Left renal cortex interstitium (tissue), 4 donors: ENCODE measurements around the gene NOX3. TPM values are rescaled to one million over a fixed set of nuclear protein-coding genes. Genes with fewer than 3 reads are reported as not detected.

Source experiments
- DNase-seq, 4 donors: peaks; one replicate each; pipeline ENCODE4 v3.0.0-alpha.2; 2013; ENCODE audit warnings: low read depth in 4 of 4, low spot score in 2 of 4, missing footprints in 1 of 4
- polyA plus RNA-seq, 4 donors: library from polyadenylated mRNA; unstranded; fragments of 120-200 nt; gene quantifications; one replicate each; pipeline ENCODE4 v1.2.1, GENCODE V29; 2013; ENCODE audit not compliant: insufficient read length in 4 of 4

Gene NOX3
- polyA plus RNA-seq, 4 donors: 1.2 to 3.1 (median 1.7) TPM

DNA sequence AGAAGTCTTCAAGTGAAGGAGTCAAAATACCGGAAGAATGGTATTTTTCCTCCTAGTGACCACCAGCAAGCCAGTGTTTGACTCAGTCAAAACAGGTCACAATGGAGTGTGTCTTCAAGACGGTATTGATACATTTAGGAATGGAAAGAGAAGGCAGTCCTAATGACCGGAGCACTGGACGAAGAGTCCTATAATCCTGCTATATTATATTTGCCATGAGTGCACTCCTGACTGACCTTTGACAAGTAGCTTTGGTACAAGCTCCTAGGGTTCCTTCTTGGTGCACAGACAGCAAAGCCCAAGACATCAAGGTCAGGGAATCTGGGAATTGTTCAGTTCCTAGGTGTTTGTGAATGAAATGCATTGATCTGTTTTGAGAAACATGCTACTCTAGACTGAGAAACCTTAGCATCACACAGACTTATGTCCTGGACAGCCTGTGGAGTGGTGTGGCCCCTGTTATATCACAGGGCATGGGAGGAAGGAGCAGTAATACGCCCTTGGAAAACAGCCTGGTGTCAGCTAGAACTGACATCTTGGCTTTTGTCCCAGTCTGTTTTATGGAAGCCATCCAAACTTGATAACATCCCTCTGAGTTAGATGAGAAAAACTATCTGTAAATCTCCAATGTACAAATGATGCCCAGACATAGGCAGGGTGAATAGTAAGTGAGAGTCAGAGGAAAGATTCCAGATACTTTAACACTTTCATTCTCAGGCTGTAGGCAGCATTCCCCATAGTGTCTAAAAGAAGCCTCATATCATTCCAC, 18.5 kb downstream of the NOX3 start:
- no peak for DNase-seq

DNA sequence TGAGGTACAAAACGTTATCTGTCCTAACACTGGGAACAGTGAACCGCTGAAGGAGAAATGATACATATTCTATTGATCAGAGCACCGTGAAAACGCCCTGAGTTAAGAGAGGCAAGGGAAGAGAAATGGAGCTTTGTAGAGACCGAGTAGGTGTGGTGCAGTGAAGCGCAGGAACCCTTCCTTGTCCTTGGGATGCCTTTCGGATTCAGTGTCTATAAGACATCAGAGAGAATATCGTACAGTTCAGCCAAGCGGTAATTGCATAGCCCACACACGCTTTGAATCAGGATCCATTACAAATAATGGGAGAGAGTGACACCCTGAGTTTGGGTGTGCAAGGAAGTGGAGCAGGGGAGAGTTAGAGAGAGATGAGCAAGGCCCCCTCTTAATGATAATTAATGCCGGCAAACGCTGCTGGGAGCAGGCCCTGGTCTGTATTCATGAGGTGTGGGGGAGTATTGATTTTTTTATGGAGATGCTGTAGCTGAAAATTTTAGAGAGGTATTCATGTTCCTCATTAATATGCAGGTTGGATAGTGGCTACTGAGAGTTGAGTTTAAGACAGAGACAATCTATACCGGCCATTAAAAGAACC, 20.7 kb downstream of the NOX3 start:
- DNase-seq: no peak

DNA sequence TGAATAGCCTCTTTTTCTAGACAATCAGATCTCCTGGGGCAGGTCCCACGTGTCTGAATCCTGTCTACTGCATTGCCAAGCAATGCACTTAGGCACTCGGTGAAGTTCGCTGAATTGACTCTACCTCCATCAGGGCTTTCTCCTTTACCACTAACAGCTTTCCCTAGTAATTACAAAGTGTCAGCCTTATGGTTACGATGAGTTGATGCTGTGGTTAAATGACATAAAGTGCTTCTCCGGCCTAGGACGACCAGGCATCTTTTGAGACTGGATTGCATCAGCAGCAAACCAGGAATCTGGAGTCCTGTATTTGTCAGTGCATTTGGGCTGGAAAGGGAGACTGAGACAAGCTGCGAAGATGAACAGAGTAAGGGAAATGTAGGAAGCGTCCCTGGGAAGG, 21.5 kb downstream of the NOX3 start:
- DNase-seq: no peak

DNA sequence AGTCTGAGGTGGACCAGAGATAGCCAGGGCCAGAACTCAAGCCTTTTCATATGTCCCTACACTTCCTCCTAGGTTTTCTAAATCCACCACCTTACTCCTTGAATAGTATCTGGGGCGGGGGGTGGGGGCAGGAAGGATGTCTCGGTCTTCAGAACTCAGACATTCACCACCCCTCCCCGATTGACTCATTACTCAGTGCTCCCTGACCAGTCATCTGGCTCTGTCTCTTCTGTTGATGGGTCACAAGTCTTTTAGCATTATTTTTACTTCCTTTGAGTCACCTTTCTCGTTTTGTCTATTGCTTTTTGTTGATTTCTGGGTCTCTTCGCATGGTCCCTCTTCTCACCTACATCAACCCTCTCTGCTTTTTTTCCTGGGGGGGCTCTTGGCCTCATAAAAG, 23.3 kb downstream of the NOX3 start:
- DNase-seq: no peak

DNA sequence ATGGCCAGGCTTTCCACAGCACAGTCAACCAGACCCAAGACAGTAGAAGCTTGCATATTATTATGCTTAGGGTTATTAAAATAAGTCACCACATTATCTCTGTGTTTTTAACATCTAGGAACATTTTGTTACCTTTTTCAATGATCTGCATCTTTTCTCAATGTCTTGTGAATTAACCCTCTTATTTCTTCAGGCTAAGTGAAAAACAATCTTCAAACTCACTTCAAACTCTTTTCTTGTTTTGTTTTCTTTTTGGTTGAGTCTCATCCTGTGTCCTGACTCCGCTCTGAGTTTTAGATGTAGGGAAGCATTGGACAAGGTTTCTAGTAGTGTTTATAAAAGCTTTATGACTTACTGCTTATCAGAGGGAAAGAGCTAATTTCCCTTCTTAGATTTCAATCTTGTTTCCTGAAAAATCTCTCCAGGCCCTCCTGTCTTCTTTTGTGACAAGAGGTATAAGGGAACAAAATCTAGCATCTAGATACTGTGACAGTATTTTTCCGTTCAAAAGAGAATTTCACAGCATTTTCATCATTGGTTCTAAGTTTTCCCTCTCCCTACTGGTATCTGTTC, 26.2 kb downstream of the NOX3 start:
- DNase-seq: no peak

DNA sequence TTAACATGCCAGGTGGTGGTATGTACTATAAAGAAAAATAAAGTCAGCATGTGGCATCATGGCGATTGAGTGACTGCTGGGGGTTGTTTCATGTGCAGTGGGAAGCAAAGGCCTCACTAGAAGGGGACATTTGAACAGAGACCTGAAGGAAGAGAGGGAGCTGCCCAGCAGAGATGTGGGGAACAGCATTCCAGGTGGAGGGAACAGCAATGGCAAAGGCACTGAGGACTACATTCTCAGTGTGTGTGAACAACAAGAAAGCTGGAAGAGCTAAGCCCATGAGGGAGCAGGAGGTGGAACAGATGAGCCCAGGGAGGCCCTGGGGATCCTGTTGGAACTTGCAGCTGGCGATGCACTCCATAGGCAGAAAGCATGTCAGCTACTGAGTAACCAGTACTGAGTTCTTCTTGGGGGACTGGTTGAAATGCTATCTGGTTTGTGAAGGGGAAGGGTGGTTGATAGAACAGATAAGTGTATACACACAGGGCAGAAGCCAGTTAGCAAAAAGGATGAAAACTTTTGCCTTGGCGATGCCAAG, 29.2 kb downstream of the NOX3 start:
- no peak for DNase-seq

DNA sequence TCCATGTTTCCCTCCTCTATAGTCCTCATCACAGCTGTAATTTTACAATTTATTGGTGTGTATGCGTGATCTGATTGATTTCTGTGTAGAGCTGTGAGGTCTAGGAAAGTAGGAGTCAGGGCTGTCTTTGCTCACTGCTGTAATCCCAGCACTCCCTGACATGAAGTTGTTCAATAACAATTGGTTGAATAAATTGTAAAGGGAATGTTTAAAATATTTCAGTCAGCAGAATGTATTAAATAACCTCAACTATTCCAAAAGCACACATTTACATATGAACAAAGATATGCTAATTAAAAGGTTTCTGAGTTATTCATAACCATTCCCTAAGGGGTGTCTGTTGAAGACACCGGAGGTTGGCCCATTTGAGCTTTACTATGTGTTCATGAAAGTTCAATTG, 31.5 kb downstream of the NOX3 start:
- DNase-seq: no peak

DNA sequence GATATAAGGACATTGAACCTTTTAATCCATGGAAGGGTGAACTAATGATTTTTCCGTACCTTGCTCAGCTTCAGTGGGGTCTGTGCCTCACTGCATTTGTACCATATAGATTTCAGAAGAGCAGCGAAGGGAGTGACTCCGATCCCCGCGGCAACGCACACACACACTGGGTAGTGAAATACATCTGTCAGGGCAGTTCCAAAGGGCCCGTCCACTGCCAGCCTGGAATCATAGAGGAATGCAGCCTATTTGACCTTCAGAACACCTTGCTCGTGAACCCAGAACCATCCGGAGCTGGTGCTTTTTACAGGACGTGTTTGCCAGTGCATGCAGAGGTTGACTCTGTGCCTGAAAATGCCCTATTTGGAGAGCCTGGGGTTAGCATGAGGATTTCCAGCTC, 33.0 kb downstream of the NOX3 start:
- no peak for DNase-seq

DNA sequence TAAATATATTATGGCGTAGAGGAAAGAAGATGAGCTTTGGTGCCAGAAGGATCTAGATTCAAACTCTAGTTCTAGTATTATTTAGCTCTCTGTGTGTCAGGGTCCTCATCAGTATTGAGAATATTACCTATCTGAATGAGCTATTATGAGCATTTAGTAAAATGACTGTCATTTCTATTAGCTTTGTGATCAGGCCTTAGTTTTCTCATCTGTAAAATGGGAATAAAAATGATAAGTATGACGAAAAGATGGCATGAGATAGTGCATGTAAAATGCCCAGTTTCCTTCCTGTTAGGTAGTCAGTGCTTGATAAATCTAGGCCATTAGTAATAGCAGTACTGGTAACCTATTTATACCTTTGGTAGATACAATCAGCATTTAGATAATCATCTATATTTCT, 35.1 kb downstream of the NOX3 start:
- no peak for DNase-seq

DNA sequence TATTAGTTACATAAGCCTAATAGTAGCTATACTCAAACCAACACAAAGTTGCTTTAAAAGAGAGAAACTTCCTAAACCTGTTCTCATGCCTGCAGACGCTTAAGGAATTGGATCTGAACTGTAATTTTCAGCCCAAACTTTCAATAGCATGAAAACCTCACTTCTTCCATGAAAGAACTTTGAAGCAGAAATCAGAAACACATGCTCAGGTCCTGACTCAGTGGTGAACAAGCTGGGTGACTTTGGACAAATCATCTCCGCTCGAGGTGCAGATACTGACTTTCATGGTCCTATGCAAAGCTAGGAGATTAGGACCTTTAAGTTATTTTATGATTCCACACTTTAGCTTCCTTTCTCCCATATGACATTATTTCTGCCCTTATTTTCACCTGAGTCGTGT, 36.5 kb downstream of the NOX3 start:
- DNase-seq: no peak

DNA sequence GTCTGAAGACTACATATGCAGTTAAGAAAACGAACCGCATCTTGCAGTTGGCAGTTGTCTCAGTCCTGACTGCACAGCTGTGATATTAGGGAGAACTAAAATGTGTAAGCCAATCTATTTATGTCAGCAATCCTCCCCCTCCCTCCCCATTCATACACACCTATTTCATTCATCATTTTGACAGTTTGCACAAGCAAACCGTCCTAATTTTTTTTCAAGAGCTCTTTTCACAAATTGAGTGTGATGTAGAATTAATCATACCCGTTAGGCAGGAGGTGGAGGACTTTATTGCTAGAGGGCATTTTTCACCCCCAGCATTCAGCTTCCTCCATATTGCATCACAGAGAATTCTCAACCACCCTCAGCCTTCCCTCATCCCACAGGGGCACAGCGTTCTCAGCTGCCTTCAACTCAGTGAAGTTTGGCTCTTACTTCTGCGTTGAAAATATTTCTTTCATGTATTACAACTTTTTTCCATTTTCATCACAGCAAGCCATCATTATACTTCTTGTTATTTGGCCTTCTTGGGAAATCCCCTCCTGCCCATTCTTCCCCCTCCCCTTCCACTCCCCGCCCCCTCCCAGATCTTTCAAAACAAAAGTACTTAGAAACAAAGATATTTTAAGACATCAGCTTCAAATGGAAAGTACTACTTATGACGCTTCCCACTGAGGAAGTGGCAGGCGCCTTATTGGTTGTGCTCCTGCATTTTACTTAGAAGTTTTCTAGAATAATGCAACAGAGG, 37.5 kb downstream of the NOX3 start:
- DNase-seq: no peak

DNA sequence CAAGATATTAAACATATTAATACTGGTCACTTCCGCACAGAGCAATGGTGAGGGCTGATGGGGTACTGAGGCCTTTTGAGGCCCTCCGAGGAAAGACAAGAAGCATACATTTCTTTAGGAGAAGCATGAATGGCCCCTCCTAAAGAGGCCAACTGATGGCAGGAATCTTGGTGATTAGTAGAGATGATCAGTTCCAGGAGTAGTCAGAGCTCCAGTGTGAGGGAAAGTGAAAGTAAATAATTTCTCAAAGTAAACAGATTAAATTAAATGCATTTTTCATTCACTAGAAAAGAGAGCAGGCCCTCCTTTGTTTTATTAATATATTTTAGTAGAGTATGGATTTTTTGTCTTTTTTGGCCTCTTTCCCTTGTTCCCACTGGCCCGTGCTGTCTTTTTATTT, 38.2 kb downstream of the NOX3 start:
- DNase-seq: no peak

DNA sequence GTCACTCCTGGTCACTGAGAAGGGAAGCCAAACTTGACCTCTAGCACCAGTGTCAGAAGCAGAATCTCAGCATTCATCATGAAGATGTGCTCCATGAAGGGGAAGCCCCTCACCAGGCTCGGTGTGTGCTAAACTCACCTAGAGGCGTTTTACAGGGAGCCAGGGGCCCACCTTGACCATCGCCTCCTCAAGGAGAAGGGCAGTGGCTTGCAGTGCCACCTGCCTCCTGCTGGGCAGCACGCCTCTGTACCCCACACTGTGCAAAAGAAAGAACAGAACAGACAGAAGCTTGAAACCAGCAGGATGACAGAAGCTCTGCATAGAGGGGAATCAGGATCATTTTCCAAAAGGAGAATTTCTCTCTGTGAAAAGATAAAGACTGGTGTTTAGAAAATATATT, 39.7 kb downstream of the NOX3 start:
- DNase-seq: no peak

DNA sequence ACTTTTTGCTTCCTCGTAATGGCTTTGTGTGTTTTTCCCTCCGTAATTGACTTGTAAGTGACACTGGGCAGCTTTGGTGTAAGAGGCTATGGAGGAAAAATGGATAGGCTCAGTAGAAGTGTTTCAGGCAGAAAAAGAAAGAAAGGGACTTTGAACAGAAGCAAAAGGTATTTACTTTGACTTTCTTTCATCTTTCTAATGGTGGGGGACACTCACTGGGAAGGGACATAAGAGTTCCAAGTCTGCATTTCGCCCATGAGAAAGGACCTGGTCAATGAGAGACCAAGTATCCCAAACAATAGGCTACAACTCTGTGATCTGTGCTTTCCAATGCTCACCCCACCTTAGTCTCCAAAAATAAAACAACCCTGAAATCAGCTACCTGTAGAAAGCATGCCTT, 41.6 kb downstream of the NOX3 start:
- no peak for DNase-seq

DNA sequence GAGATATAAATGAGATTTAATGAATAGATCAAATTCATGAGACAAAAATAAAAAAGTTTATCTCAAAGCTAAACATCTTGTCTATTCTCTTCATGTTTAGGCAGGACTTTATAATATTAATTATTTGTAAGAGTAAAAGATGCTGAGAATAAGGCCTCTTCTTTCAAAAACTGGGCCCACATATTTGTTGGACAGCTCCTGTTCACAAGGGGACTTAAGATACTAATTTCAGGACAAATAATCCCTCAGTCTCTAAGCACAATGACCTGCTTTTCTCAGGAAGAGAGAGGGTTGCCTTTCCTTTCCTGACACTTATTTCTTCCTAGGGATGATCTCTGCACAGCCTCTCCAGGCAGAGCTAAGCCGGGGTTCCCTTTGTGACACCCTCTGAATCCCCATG, 43.3 kb downstream of the NOX3 start:
- no peak for DNase-seq

DNA sequence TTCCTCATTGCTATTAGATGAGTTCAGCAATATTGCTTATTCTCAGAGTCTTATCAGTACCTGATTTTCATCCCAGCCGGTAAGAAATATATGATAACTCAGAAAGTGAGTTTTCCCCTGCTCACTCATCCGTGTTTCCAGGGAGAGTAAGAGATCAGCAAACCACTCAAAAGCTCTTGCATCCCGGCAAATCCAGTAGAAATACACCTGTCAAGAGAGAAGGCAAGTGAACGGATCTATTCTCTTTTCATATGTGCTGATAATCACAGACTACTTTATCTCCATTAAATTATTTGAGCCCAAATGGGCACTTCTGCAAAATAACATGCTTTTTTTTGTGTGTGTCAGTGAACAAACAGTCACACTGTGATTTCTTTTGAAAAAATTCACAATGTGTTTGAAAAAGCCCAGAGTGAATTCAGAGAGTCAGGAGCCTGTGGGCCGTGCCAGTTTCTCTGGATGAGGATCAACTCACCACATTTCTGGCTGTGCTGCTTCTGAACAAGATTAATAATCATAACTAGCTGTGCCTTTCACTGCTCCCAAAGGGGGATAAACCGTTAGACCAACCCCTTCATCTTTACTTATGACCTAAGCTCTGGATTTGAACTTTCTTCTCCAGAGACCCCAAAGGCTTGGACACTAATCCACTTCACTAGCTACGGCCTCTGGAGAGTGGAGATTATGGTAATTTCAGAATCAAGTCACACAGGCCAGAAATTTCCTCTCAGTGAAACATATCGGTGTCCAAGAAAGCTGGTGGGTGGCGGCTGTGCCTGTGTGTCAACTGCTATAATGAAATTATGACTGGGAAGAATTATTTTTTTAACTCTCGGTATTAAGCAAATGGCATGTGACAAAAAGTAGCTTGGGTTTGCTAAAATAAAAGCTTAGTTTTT, 44.2 kb downstream of the NOX3 start:
- no peak for DNase-seq

DNA sequence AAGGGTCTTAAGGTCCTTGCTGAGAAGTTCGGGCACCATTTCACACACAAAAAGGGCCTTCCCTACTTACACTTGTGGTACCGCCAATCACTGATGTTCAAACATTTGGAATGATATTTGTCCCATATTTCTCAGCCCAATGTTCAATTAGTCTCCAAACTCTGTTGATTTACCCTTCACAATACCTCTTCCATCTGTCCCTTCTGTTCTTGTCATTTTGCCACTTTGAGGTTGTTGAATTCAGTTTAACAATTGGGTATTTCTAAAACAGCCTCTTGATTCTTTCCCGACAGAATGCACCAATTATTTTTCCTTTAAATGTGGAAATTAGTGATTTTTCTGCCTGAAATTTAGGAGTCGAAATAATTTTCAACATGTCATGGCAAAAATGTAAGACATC, 46.2 kb downstream of the NOX3 start:
- DNase-seq: no peak

DNA sequence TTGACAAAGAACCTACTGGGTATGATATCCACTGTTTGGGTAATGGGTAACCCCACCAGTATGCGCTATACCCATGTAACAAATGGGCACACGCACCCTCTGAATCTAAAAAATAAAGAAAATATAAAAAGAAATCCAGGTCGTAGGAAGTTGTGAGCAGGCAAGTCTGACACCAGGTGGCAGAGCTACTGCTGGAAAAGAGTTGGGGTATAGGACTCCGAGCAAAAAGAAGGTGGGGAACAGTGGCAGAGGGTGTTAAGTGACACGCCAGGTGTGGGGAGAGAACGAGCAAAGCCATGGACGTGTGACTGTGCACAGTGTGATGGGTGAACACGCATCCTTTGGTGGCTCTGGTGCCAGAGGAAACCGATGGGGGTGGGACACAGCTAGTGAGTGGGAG, 46.7 kb downstream of the NOX3 start:
- DNase-seq: no peak

DNA sequence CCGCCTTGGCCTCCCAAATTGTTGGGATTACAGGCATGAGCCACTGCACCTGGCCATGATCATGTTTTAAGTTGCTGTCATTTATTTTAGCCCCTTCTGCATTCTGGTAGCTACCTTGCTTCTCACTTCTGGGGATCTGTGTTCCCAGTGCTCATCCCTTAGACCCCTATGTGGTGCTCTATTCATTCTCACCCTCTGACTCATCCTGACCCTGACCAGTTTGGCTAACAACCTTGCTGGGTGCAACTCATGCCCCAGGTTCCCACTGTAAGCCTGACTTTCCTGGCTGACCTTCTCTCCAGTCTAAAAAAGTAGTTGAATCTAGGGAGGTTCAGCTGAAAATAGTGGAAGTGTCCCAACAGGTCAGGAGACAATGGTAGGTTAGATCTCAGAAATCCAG, 47.4 kb downstream of the NOX3 start:
- no peak for DNase-seq

DNA sequence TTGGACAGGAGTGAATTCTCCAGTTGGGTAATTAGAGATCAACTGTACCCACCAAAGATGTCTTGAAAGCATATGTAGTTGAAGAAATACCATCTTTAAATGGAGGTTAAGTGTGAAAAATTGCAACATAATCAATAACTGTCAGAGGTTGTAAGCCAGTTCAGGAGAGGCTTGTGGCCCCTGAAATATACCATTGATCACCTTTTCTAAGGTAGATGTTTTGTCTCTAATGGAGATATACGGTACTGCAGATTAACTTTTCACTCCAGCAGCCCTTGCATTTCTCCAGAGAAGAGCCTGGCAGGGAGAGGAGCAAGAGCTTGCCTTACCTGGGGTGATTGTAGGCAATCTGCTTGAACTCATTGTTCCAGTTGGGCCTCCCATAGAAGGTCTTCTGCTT, 48.8 kb downstream of the NOX3 start:
- DNase-seq: no peak
